Caco-2 (cell line): ENCODE results near the gene OGG1. TPM values are rescaled to one million over a fixed set of nuclear protein-coding genes. Genes with fewer than 3 reads are reported as not detected.

Source experiments
- BruUV-seq: library from RNA; stranded (reverse); fragments of 400-500 nt; replicated peaks from 2 replicates; lab custom pipeline; 2021; lab: Mats Ljungman, UMichigan
- CTCF ChIA-PET: fragments of 300-600 bp; sonication (Branson Sonifier 250); formaldehyde crosslinking; loops from one replicate; lab custom pipeline; 2022; ENCODE audit warnings: antibody characterized with exemption; lab: Charles Lee
- POLR2A ChIA-PET: fragments of 300-600 bp; sonication (Branson Sonifier 250); formaldehyde crosslinking; loops from one replicate; lab custom pipeline; 2022; ENCODE audit warnings: antibody characterized with exemption; lab: Charles Lee
- DNase-seq, 2 experiments: peaks; one replicate each; pipeline versions ENCODE4 v3.0.0 to v3.0.0-alpha.2; 2020 to 2022
- H3K27me3 ChIP-seq: replicated peaks from 2 replicates; pipeline ENCODE4 v1.6.0; 2011; ENCODE audit warnings: low read length; ENCODE audit not compliant: control insufficient read depth, insufficient read depth
- H3K36me3 ChIP-seq: 2 replicates; pipeline ENCODE4 v1.5.1; 2011; ENCODE audit warnings: low read length; ENCODE audit not compliant: control insufficient read depth, insufficient read depth
- H3K4me1 ChIP-seq: fragments of 250-450 bp; sonication (Bioruptor Pico); 2 replicates; pipeline ENCODE4 v1.5.1; 2020; ENCODE audit warnings: mild to moderate bottlenecking
- H3K4me3 ChIP-seq: 2 replicates; pipeline ENCODE4 v1.5.1; 2011; ENCODE audit warnings: low read depth, mild to moderate bottlenecking, control low read depth, low read length
- H3K9me3 ChIP-seq: fragments of 250-450 bp; sonication (Bioruptor Pico); 2 replicates; pipeline ENCODE4 v1.5.1; 2020; ENCODE audit warnings: mild to moderate bottlenecking, moderate library complexity
- H3K27ac Mint-ChIP-seq: one replicate; pipeline ENCODE4 v1.8.0; 2022; ENCODE audit warnings: mixed read lengths; ENCODE audit not compliant: unreplicated experiment
- H3K27me3 Mint-ChIP-seq: one replicate; pipeline ENCODE4 v1.8.0; 2022; ENCODE audit warnings: mixed read lengths; ENCODE audit not compliant: insufficient read depth, unreplicated experiment
- H3K36me3 Mint-ChIP-seq: one replicate; pipeline ENCODE4 v1.8.0; 2022; ENCODE audit warnings: mild to moderate bottlenecking, mixed read lengths; ENCODE audit not compliant: insufficient read depth, unreplicated experiment
- H3K4me1 Mint-ChIP-seq: one replicate; pipeline ENCODE4 v1.8.0; 2022; ENCODE audit warnings: low read depth, mixed read lengths; ENCODE audit not compliant: unreplicated experiment
- H3K4me3 Mint-ChIP-seq: one replicate; pipeline ENCODE4 v1.8.0; 2022; ENCODE audit warnings: mild to moderate bottlenecking, moderate library complexity, mixed read lengths; ENCODE audit not compliant: unreplicated experiment
- H3K9me3 Mint-ChIP-seq: one replicate; pipeline ENCODE4 v1.8.0; 2022; ENCODE audit warnings: mixed read lengths; ENCODE audit not compliant: unreplicated experiment
- intact Hi-C: fragments of 100-400 bp; cut with micrococcal nuclease; formaldehyde crosslinking; loops from one replicate; pipeline ENCODE4 v1.10.0; 2022; ENCODE audit not compliant: unreplicated experiment
- total RNA-seq: library from RNA; stranded (reverse); gene quantifications from 2 replicates; pipeline ENCODE4 v1.2.3, GENCODE V29; 2022
- TF ChIP-seq, protein P1 (sequence below), 2 experiments: fragments of 200-600 bp in 1 of 2; IDR thresholded peaks; 1 replicate in 1 of 2; 2 replicates in 1 of 2; pipeline versions ENCODE4 v1.5.1 to v1.8.0; 2011 to 2022; ENCODE audit warnings: antibody characterized with exemption in 1 of 2, control low read depth in 1 of 2, inconsistent platforms in 1 of 2, low read depth in 1 of 2, low read length in 1 of 2, mild to moderate bottlenecking in 1 of 2, moderate library complexity in 1 of 2; ENCODE audit not compliant: insufficient read depth in 1 of 2, severe bottlenecking in 1 of 2, unreplicated experiment in 1 of 2

The OGG1 gene
- total RNA-seq, 1 experiment from 2014 or later: 25.3 TPM

DNA sequence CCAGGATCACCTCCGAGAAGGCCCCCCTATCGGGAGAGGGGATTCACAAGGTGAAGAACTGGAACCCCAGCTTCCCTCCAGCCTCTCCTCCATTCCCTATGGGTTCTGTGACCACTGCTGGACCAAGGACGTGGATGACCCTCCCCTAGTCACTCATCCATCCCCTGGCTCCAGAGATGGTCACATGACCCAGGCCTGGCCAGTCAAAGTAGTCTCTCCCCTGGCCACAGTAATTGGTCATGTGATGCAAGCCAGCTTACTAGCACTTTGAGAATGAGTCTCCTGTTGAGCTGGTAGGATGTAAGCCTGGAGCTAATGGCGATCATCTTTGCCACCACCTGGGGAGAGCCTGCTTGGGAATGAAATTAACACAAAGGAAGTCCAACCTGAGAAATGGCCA, 16.1 kb downstream of the OGG1 start:
- H3K4me3 Mint-ChIP-seq: no peak overlapping the region
- H3K36me3 Mint-ChIP-seq: peaks cover 14% of the 10 kb centered on the region
- CTCF ChIA-PET: interaction anchor here (0.6 kb wide), 1 partner anchor 86 kb away, joined by 3 read pairs; no protein-coding TSS in a partner anchor
- Histone ChIP-seq H3K27me3 (no peaks in the 10 kb centered on the region), H3K4me3 (no peak overlapping the region), H3K9me3 (no peaks in the 10 kb centered on the region), H3K4me1 (peaks cover 8% of the 10 kb centered on the region), H3K36me3 (no peaks in the 10 kb centered on the region; the same call in 1 of the 2 replicates)
- H3K27ac Mint-ChIP-seq: no peak overlapping the region
- H3K4me1 Mint-ChIP-seq: peaks cover 7% of the 10 kb centered on the region
- TF ChIP-seq, protein P1, sequence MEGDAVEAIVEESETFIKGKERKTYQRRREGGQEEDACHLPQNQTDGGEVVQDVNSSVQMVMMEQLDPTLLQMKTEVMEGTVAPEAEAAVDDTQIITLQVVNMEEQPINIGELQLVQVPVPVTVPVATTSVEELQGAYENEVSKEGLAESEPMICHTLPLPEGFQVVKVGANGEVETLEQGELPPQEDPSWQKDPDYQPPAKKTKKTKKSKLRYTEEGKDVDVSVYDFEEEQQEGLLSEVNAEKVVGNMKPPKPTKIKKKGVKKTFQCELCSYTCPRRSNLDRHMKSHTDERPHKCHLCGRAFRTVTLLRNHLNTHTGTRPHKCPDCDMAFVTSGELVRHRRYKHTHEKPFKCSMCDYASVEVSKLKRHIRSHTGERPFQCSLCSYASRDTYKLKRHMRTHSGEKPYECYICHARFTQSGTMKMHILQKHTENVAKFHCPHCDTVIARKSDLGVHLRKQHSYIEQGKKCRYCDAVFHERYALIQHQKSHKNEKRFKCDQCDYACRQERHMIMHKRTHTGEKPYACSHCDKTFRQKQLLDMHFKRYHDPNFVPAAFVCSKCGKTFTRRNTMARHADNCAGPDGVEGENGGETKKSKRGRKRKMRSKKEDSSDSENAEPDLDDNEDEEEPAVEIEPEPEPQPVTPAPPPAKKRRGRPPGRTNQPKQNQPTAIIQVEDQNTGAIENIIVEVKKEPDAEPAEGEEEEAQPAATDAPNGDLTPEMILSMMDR (IDR thresholded peaks at IDR 0.05; ENCODE audit: insufficient read depth in 1 of 2, low read depth in 1 of 2, low read length in 1 of 2, severe bottlenecking in 1 of 2, unreplicated experiment in 1 of 2): no peak
- DNase-seq: no peak
- intact Hi-C loops: no loop called here
- POLR2A ChIA-PET: no interaction called here
- BruUV-seq: no TSS peak
- no peaks in the 10 kb centered on the region for H3K27me3 Mint-ChIP-seq
- H3K9me3 Mint-ChIP-seq: no peaks in the 10 kb centered on the region

DNA sequence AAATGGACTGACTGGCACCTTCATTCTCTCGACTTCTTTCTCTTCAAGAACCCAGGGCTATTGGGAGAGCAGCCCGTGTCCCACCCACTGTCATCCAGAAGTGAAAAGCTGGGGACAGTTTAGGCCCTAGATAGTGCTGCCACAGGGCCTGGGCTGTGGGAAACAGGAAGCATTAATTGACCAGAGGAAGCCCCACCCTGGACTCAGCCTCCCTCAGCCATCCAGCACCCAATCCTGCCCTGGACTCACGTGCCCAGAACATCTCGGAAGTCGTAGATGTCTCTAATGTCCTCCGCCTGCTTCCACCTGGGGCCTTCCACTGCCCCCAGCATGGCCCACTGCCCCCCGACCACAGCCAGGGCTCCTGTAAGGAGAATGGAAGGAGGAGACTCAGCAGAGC, 17.7 kb downstream of the OGG1 start:
- Histone ChIP-seq H3K36me3 (no peaks in the 10 kb centered on the region; the same call in 1 of the 2 replicates), H3K27me3 (no peaks in the 10 kb centered on the region), H3K4me3 (no peak overlapping the region), H3K9me3 (no peaks in the 10 kb centered on the region), H3K4me1 (peaks cover 8% of the 10 kb centered on the region)
- DNase-seq: no peak
- peaks cover 11% of the 10 kb centered on the region for H3K36me3 Mint-ChIP-seq
- H3K4me1 Mint-ChIP-seq: peaks cover 7% of the 10 kb centered on the region
- no peaks in the 10 kb centered on the region for H3K27me3 Mint-ChIP-seq
- ChIA-PET CTCF (no interaction called here), POLR2A (no interaction called here)
- BruUV-seq: no TSS peak
- H3K9me3 Mint-ChIP-seq: no peaks in the 10 kb centered on the region
- intact Hi-C loops: no loop called here
- no peak overlapping the region for H3K27ac Mint-ChIP-seq
- TF ChIP-seq, protein P1 (IDR thresholded peaks at IDR 0.05; ENCODE audit: insufficient read depth in 1 of 2, low read depth in 1 of 2, low read length in 1 of 2, severe bottlenecking in 1 of 2, unreplicated experiment in 1 of 2): no peak
- H3K4me3 Mint-ChIP-seq: no peak overlapping the region

DNA sequence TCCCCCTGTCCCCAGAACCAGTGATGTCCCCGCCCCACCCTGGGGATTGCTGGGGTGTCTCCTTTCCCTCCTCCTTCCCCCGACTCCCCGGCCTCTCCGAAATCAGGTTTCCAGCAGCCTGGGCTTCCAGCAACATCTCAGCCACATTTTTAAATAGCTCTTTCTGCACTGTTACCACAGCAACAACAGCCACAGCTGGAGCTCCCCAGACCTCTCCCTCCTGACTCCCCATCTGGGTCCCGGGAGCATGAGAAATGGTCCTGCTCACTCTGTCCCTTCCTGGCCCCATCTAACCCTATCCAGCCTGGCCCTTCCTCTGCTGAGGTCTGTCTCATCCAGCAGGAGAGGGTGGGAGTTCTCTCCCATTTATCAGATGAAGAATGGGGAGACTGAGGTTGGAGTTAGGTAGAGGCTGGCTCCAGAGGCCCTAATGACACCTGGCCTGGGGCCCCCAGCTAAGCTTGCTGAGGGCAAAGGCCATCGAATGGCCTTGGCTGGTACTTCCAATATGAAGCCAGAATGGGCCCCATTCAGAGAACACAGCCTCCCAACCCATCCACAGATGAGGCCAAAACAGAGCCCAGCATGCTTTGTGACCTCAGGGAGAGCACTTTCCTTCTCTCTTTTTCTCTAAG, 18.5 kb downstream of the OGG1 start:
- H3K4me1 Mint-ChIP-seq: peaks cover 7% of the 10 kb centered on the region
- Histone ChIP-seq H3K4me3 (no peak overlapping the region), H3K4me1 (peaks cover 8% of the 10 kb centered on the region), H3K9me3 (no peaks in the 10 kb centered on the region), H3K36me3 (no peaks in the 10 kb centered on the region; the same call in 1 of the 2 replicates), H3K27me3 (no peaks in the 10 kb centered on the region)
- CTCF ChIA-PET: no interaction called here
- no peaks in the 10 kb centered on the region for H3K27me3 Mint-ChIP-seq
- H3K9me3 Mint-ChIP-seq: no peaks in the 10 kb centered on the region
- H3K36me3 Mint-ChIP-seq: peaks cover 11% of the 10 kb centered on the region
- BruUV-seq: no TSS peak
- H3K4me3 Mint-ChIP-seq: no peak overlapping the region
- POLR2A ChIA-PET: no interaction called here
- no peak for DNase-seq
- H3K27ac Mint-ChIP-seq: no peak overlapping the region
- intact Hi-C loops: no loop called here
- TF ChIP-seq, protein P1 (IDR thresholded peaks at IDR 0.05; ENCODE audit: insufficient read depth in 1 of 2, low read depth in 1 of 2, low read length in 1 of 2, severe bottlenecking in 1 of 2, unreplicated experiment in 1 of 2): no peak
